HEK293 (cell line): ENCODE measurements around the gene NUP54.

Experiments used
- AEBP2 ChIP-seq: fragments of 450-650 bp; formaldehyde crosslinking; IDR thresholded peaks from 2 replicates; pipeline ENCODE4 v1.5.1; 2016; ENCODE audit warnings: missing biosample characterization, missing genetic modification characterization, borderline replicate concordance
- GLIS1 ChIP-seq: fragments of 450-650 bp; formaldehyde crosslinking; IDR thresholded peaks from 2 replicates; pipeline ENCODE4 v1.5.1; 2016; ENCODE audit warnings: missing biosample characterization, missing genetic modification characterization
- KLF9 ChIP-seq: fragments of 450-650 bp; formaldehyde crosslinking; IDR thresholded peaks from 2 replicates; pipeline ENCODE4 v1.5.1; 2016; ENCODE audit warnings: missing biosample characterization, missing genetic modification characterization, low read depth
- PATZ1 ChIP-seq: fragments of 450-650 bp; formaldehyde crosslinking; IDR thresholded peaks from 2 replicates; pipeline ENCODE4 v1.5.1; 2016; ENCODE audit warnings: missing biosample characterization, missing genetic modification characterization
- PRDM4 ChIP-seq: fragments of 450-650 bp; formaldehyde crosslinking; IDR thresholded peaks from 2 replicates; pipeline ENCODE4 v1.5.1; 2017; ENCODE audit warnings: missing biosample characterization, missing genetic modification characterization
- SETDB1 ChIP-seq: IDR thresholded peaks from one replicate; pipeline ENCODE4 v1.6.1; 2017; ENCODE audit warnings: mild to moderate bottlenecking, low read length, moderate library complexity, mixed read lengths; ENCODE audit not compliant: insufficient read length
- TSHZ1 ChIP-seq: fragments of 450-650 bp; formaldehyde crosslinking; IDR thresholded peaks from 2 replicates; pipeline ENCODE4 v1.5.1; 2016; ENCODE audit warnings: missing biosample characterization, missing genetic modification characterization, borderline replicate concordance
- ZBTB1 ChIP-seq: fragments of 450-650 bp; formaldehyde crosslinking; IDR thresholded peaks from 2 replicates; pipeline ENCODE4 v1.5.1; 2016; ENCODE audit warnings: missing biosample characterization, missing genetic modification characterization
- ZBTB21 ChIP-seq: fragments of 450-650 bp; formaldehyde crosslinking; IDR thresholded peaks from 2 replicates; pipeline ENCODE4 v1.5.1; 2017; ENCODE audit warnings: missing biosample characterization, missing genetic modification characterization
- ZNF10 ChIP-seq: fragments of 450-650 bp; formaldehyde crosslinking; IDR thresholded peaks from 2 replicates; pipeline ENCODE4 v1.5.1; 2017; ENCODE audit warnings: missing biosample characterization, missing genetic modification characterization
- ZNF239 ChIP-seq: fragments of 450-650 bp; formaldehyde crosslinking; IDR thresholded peaks from 2 replicates; pipeline ENCODE4 v1.5.1; 2016; ENCODE audit warnings: missing biosample characterization, missing genetic modification characterization
- ZNF24 ChIP-seq: fragments of 450-650 bp; formaldehyde crosslinking; IDR thresholded peaks from 2 replicates; pipeline ENCODE4 v1.5.1; 2016; ENCODE audit warnings: missing biosample characterization, missing genetic modification characterization
- ZNF280D ChIP-seq: fragments of 450-650 bp; formaldehyde crosslinking; IDR thresholded peaks from 2 replicates; pipeline ENCODE4 v1.5.1; 2016; ENCODE audit warnings: missing biosample characterization, missing genetic modification characterization
- ZNF423 ChIP-seq: fragments of 450-650 bp; formaldehyde crosslinking; IDR thresholded peaks from 2 replicates; pipeline ENCODE4 v1.5.1; 2016; ENCODE audit warnings: missing biosample characterization, missing genetic modification characterization
- ZNF580 ChIP-seq: fragments of 450-650 bp; formaldehyde crosslinking; IDR thresholded peaks from 2 replicates; pipeline ENCODE4 v1.5.1; 2016; ENCODE audit warnings: missing biosample characterization, missing genetic modification characterization
- ZNF610 ChIP-seq: fragments of 450-650 bp; formaldehyde crosslinking; IDR thresholded peaks from 2 replicates; pipeline ENCODE4 v1.5.1; 2016; ENCODE audit warnings: missing biosample characterization, missing genetic modification characterization, borderline replicate concordance
- ZSCAN23 ChIP-seq: fragments of 450-650 bp; formaldehyde crosslinking; IDR thresholded peaks from 2 replicates; pipeline ENCODE4 v1.5.1; 2016; ENCODE audit warnings: missing biosample characterization, missing genetic modification characterization
- TF ChIP-seq, protein P1 (sequence below): fragments of 450-650 bp; formaldehyde crosslinking; IDR thresholded peaks from 2 replicates; pipeline ENCODE4 v1.5.1; 2016; ENCODE audit warnings: missing biosample characterization, missing genetic modification characterization
- TF ChIP-seq, protein P2 (sequence below): fragments of 450-650 bp; formaldehyde crosslinking; IDR thresholded peaks from 2 replicates; pipeline ENCODE4 v1.5.1; 2017; ENCODE audit warnings: missing biosample characterization, mild to moderate bottlenecking, missing genetic modification characterization, moderate library complexity
- TF ChIP-seq, protein P3 (sequence below): fragments of 450-650 bp; formaldehyde crosslinking; IDR thresholded peaks from 2 replicates; pipeline ENCODE4 v1.5.1; 2016; ENCODE audit warnings: missing biosample characterization, missing genetic modification characterization

Gene NUP54

GRCh38 chr4:76148142-76148865 is at the start of gene NUP54 (continued):
- no peak for TF ChIP-seq ZNF280D
- TF ChIP-seq, protein P1, sequence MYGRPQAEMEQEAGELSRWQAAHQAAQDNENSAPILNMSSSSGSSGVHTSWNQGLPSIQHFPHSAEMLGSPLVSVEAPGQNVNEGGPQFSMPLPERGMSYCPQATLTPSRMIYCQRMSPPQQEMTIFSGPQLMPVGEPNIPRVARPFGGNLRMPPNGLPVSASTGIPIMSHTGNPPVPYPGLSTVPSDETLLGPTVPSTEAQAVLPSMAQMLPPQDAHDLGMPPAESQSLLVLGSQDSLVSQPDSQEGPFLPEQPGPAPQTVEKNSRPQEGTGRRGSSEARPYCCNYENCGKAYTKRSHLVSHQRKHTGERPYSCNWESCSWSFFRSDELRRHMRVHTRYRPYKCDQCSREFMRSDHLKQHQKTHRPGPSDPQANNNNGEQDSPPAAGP (tag by site-specific recombination), result peak; percentile 73; the same call in 1 of the 2 replicates
- TF ChIP-seq TSHZ1 (tag by site-specific recombination), result 0 out of 2 replicates have a peak, but pooled peaks have one; percentile 32
- no peak for TF ChIP-seq ZBTB1 (tag by site-specific recombination)
- no peak for TF ChIP-seq AEBP2 (tag by site-specific recombination)
- no peak for TF ChIP-seq ZNF423 (tag by site-specific recombination)
- TF ChIP-seq, protein P2, sequence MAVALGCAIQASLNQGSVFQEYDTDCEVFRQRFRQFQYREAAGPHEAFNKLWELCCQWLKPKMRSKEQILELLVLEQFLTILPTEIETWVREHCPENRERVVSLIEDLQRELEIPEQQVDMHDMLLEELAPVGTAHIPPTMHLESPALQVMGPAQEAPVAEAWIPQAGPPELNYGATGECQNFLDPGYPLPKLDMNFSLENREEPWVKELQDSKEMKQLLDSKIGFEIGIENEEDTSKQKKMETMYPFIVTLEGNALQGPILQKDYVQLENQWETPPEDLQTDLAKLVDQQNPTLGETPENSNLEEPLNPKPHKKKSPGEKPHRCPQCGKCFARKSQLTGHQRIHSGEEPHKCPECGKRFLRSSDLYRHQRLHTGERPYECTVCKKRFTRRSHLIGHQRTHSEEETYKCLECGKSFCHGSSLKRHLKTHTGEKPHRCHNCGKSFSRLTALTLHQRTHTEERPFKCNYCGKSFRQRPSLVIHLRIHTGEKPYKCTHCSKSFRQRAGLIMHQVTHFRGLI, result no peak; the same call in 1 of the 2 replicates
- TF ChIP-seq GLIS1 (tag by site-specific recombination), result peak; percentile 28; the same call in 1 of the 2 replicates
- peak; percentile 72 for TF ChIP-seq PATZ1 (tag by site-specific recombination)
- no peak for TF ChIP-seq ZNF239 (tag by site-specific recombination)
- peak; percentile 79 for TF ChIP-seq ZNF10
- TF ChIP-seq, protein P3, sequence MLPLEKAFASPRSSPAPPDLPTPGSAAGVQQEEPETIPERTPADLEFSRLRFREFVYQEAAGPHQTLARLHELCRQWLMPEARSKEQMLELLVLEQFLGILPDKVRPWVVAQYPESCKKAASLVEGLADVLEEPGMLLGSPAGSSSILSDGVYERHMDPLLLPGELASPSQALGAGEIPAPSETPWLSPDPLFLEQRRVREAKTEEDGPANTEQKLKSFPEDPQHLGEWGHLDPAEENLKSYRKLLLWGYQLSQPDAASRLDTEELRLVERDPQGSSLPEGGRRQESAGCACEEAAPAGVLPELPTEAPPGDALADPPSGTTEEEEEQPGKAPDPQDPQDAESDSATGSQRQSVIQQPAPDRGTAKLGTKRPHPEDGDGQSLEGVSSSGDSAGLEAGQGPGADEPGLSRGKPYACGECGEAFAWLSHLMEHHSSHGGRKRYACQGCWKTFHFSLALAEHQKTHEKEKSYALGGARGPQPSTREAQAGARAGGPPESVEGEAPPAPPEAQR, result no peak
- TF ChIP-seq ZNF610 (tag by site-specific recombination), result peak; percentile 21; the same call in 1 of the 2 replicates
- TF ChIP-seq ZNF24 (tag by site-specific recombination), result peak; percentile 82
- TF ChIP-seq SETDB1, result no peak
- peak; percentile 46; the same call in 1 of the 2 replicates for TF ChIP-seq PRDM4 (tag by site-specific recombination)
- TF ChIP-seq ZBTB21 (tag by site-specific recombination), result peak; percentile 50; the same call in 1 of the 2 replicates
- TF ChIP-seq ZNF580 (tag by site-specific recombination), result peak; percentile 72; the same call in 1 of the 2 replicates
- peak; percentile 69 for TF ChIP-seq KLF9 (tag by site-specific recombination)
- no peak; the same call in 1 of the 2 replicates for TF ChIP-seq ZSCAN23
